Suprapubic skin (tissue), 3 donors: ENCODE measurements around the gene XRCC6.
"Not testable (repeated sequence)": the region's sequence is repeated elsewhere in the genome, so short reads cannot be mapped to it uniquely, and the experiment has no call there.

ENCODE experiments used
- CTCF ChIP-seq, 2 donors: fragments of 200-600 bp in 1 of 2; fragments of 450-650 bp in 1 of 2; sonication (generic) in 1 of 2; IDR thresholded peaks; one replicate each; pipeline ENCODE4 v1.5.1; 2016 to 2019; ENCODE audit warnings: antibody characterized with exemption in 2 of 2, mild to moderate bottlenecking in 1 of 2, moderate library complexity in 1 of 2
- POLR2A ChIP-seq, 2 donors: fragments of 450-650 bp; IDR thresholded peaks; one replicate each; pipeline ENCODE4 v1.6.1; 2017; ENCODE audit warnings: antibody characterized with exemption in 2 of 2, mild to moderate bottlenecking in 2 of 2, moderate library complexity in 2 of 2

- TF ChIP-seq CTCF, POLR2A (IDR thresholded peaks at IDR 0.05): not testable (repeated sequence)
These were observed 16.5 kb downstream of the XRCC6 start for GRCh38 chr22:41637623-41638022.
